Dedifferentiated amniotic fluid mesenchymal stem cell (primary cell): Measurements from ENCODE around the gene FAM199X.
"Not testable (repeated sequence)": the region's sequence is repeated elsewhere in the genome, so short reads cannot be mapped to it uniquely, and the experiment has no call there.

ENCODE experiments used
- DNase-seq: peaks from one replicate; pipeline ENCODE4 v3.0.0-alpha.2; 2016; ENCODE audit errors: extremely low spot score

The FAM199X gene

GRCh38 chrX:104189837-104190236, 23.6 kb downstream of the FAM199X start:
- no peak for DNase-seq

GRCh38 chrX:104193485-104193884, 27.2 kb downstream of the FAM199X start:
- no peak for DNase-seq

GRCh38 chrX:104195013-104195412, 28.8 kb downstream of the FAM199X start:
- DNase-seq = no peak

- DNase-seq = peak; percentile 41
Measured at GRCh38 chrX:104195489-104196084, 29.3 kb downstream of the FAM199X start.

GRCh38 chrX:104205548-104205947, 39.3 kb downstream of the FAM199X start:
- no peak for DNase-seq

GRCh38 chrX:104211187-104211586, 44.9 kb downstream of the FAM199X start:
- DNase-seq = no peak

- DNase-seq = not testable (repeated sequence)
Measured at GRCh38 chrX:104230060-104230459, 63.8 kb downstream of the FAM199X start.
